ENCODE results near the gene UTP18.

- peak; percentile 21 to 49 (median 44) for TF ChIP-seq CTCF (IDR thresholded peaks at IDR 0.05)
- TF ChIP-seq POLR2A (IDR thresholded peaks at IDR 0.05) = no peak
These were observed 38.4 kb downstream of the UTP18 start for GRCh38 chr17:51298508-51299371.

Data from uterus (tissue), 2 donors.